IPS-20b (cell line): ENCODE data around the gene ACADS.

Experiments
- H3K27ac ChIP-seq: one replicate; pipeline ENCODE4 v1.5.1; 2013; ENCODE audit warnings: low read length
- H3K27me3 ChIP-seq: 2 replicates; pipeline ENCODE4 v1.6.1; 2013; ENCODE audit warnings: mild to moderate bottlenecking, low read length, inconsistent platforms; ENCODE audit not compliant: insufficient read depth
- H3K36me3 ChIP-seq: 2 replicates; pipeline ENCODE4 v1.6.1; 2013; ENCODE audit warnings: low read depth, mild to moderate bottlenecking, inconsistent platforms, low read length, moderate library complexity; ENCODE audit not compliant: insufficient read depth
- H3K4me1 ChIP-seq: 2 replicates; pipeline ENCODE4 v1.6.1; 2013; ENCODE audit warnings: mild to moderate bottlenecking, control low read depth, inconsistent platforms, low read length, moderate library complexity; ENCODE audit not compliant: insufficient read depth
- H3K4me3 ChIP-seq: 2 replicates; pipeline ENCODE4 v1.5.1; 2013; ENCODE audit warnings: mild to moderate bottlenecking, low read length, inconsistent platforms
- H3K9ac ChIP-seq: 2 replicates; pipeline ENCODE4 v1.6.1; 2013; ENCODE audit warnings: low read depth, mild to moderate bottlenecking, inconsistent platforms, low read length, moderate library complexity
- H3K9me3 ChIP-seq: 2 replicates; pipeline ENCODE4 v1.6.1; 2013; ENCODE audit warnings: mild to moderate bottlenecking, low read depth, low read length, inconsistent platforms; ENCODE audit not compliant: insufficient read depth

Gene ACADS

GRCh38 chr12:120761519-120761934, 35.9 kb downstream of the ACADS start:
- Histone ChIP-seq H3K9me3 (no peaks in the 10 kb centered on the region), H3K9ac (no peak overlapping the region), H3K27ac (no peak overlapping the region), H3K36me3 (peaks cover 53% of the 10 kb centered on the region), H3K4me3 (no peak overlapping the region), H3K27me3 (no peaks in the 10 kb centered on the region), H3K4me1 (peaks cover 13% of the 10 kb centered on the region; the same call in 1 of the 2 replicates)

GRCh38 chr12:120762086-120762485, 36.5 kb downstream of the ACADS start:
- Histone ChIP-seq H3K27ac (no peak overlapping the region), H3K9ac (no peak overlapping the region), H3K4me1 (peaks cover 13% of the 10 kb centered on the region; the same call in 1 of the 2 replicates), H3K36me3 (peaks cover 58% of the 10 kb centered on the region), H3K27me3 (no peaks in the 10 kb centered on the region), H3K4me3 (no peak overlapping the region), H3K9me3 (no peaks in the 10 kb centered on the region)

GRCh38 chr12:120763250-120763649, 37.6 kb downstream of the ACADS start:
- H3K9ac ChIP-seq, result no peak overlapping the region
- no peak overlapping the region for H3K27ac ChIP-seq
- H3K27me3 ChIP-seq, result no peaks in the 10 kb centered on the region
- H3K36me3 ChIP-seq, result peaks cover 70% of the 10 kb centered on the region
- no peak overlapping the region for H3K4me3 ChIP-seq
- no peaks in the 10 kb centered on the region for H3K9me3 ChIP-seq
- H3K4me1 ChIP-seq, result peaks cover 13% of the 10 kb centered on the region; the same call in 1 of the 2 replicates

GRCh38 chr12:120764816-120765215, 39.2 kb downstream of the ACADS start:
- Histone ChIP-seq H3K9me3 (no peaks in the 10 kb centered on the region), H3K27ac (no peak overlapping the region), H3K27me3 (no peaks in the 10 kb centered on the region), H3K36me3 (peaks cover 80% of the 10 kb centered on the region), H3K4me1 (peaks cover 1% of the 10 kb centered on the region; the same call in 1 of the 2 replicates), H3K9ac (no peak overlapping the region), H3K4me3 (no peak overlapping the region)

GRCh38 chr12:120766566-120766965, 40.9 kb downstream of the ACADS start:
- Histone ChIP-seq H3K9me3 (no peaks in the 10 kb centered on the region), H3K4me3 (no peak overlapping the region), H3K9ac (no peak overlapping the region), H3K27ac (no peak overlapping the region), H3K36me3 (peaks cover 73% of the 10 kb centered on the region), H3K4me1 (no peaks in the 10 kb centered on the region), H3K27me3 (no peaks in the 10 kb centered on the region)

- H3K27ac ChIP-seq, result no peak overlapping the region
- H3K9ac ChIP-seq, result no peak overlapping the region
- H3K4me1 ChIP-seq, result no peaks in the 10 kb centered on the region
- no peaks in the 10 kb centered on the region for H3K9me3 ChIP-seq
- H3K36me3 ChIP-seq, result peaks cover 66% of the 10 kb centered on the region
- no peak overlapping the region for H3K4me3 ChIP-seq
- no peaks in the 10 kb centered on the region for H3K27me3 ChIP-seq
Observed at GRCh38 chr12:120767071-120768024, 41.7 kb downstream of the ACADS start.

- no peaks in the 10 kb centered on the region for H3K27me3 ChIP-seq
- H3K27ac ChIP-seq, result no peak overlapping the region
- no peaks in the 10 kb centered on the region for H3K9me3 ChIP-seq
- no peak overlapping the region for H3K4me3 ChIP-seq
- no peak overlapping the region for H3K9ac ChIP-seq
- H3K4me1 ChIP-seq, result no peaks in the 10 kb centered on the region
- peaks cover 32% of the 10 kb centered on the region for H3K36me3 ChIP-seq
Observed at GRCh38 chr12:120771097-120771496, 45.5 kb downstream of the ACADS start.

GRCh38 chr12:120774169-120774916, 48.7 kb downstream of the ACADS start:
- peaks cover 6% of the 10 kb centered on the region for H3K36me3 ChIP-seq
- H3K27me3 ChIP-seq, result no peaks in the 10 kb centered on the region
- H3K4me1 ChIP-seq, result no peaks in the 10 kb centered on the region
- no peak overlapping the region for H3K9ac ChIP-seq
- H3K27ac ChIP-seq, result no peak overlapping the region
- no peaks in the 10 kb centered on the region for H3K9me3 ChIP-seq
- H3K4me3 ChIP-seq, result no peak overlapping the region

GRCh38 chr12:120775862-120776552, 50.4 kb downstream of the ACADS start:
- H3K9ac ChIP-seq, result no peak overlapping the region; the same call in 1 of the 2 replicates

GRCh38 chr12:120783197-120783596, 57.6 kb downstream of the ACADS start:
- Histone ChIP-seq H3K4me3 (no peak overlapping the region), H3K4me1 (no peaks in the 10 kb centered on the region), H3K27me3 (no peaks in the 10 kb centered on the region), H3K27ac (no peak overlapping the region), H3K9me3 (no peaks in the 10 kb centered on the region), H3K9ac (no peak overlapping the region), H3K36me3 (peaks cover 37% of the 10 kb centered on the region)

More at GRCh38 chr12:120775862-120776552, 50.4 kb downstream of the ACADS start:
- no peaks in the 10 kb centered on the region for H3K27me3 ChIP-seq
- H3K4me3 ChIP-seq, result no peak overlapping the region
- H3K9me3 ChIP-seq, result no peaks in the 10 kb centered on the region
- H3K36me3 ChIP-seq, result peaks cover 9% of the 10 kb centered on the region
- H3K4me1 ChIP-seq, result no peaks in the 10 kb centered on the region
- H3K27ac ChIP-seq, result no peak overlapping the region

- Histone ChIP-seq H3K27me3 (no peaks in the 10 kb centered on the region), H3K36me3 (peaks cover 31% of the 10 kb centered on the region), H3K4me1 (no peaks in the 10 kb centered on the region), H3K27ac (no peak overlapping the region), H3K4me3 (no peak overlapping the region), H3K9ac (no peak overlapping the region), H3K9me3 (no peaks in the 10 kb centered on the region)
Observed at GRCh38 chr12:120784804-120785203, 59.2 kb downstream of the ACADS start.
